GM23338 (cell line): ENCODE measurements around the gene C3AR1. TPM values are rescaled to one million over a fixed set of nuclear protein-coding genes. Genes with fewer than 3 reads are reported as not detected.

ENCODE experiments used
- ATAC-seq: fragments of 200-7000 bp; cut with Tn5 transposase; 3 replicates; pipeline ENCODE4 v1.9.1; 2020
- DNase-seq: peaks from one replicate; pipeline ENCODE4 v3.0.0-alpha.2; 2015; ENCODE audit warnings: low spot score
- H2AFZ ChIP-seq: fragments of 200-600 bp; sonication (generic); 2 replicates; pipeline ENCODE4 v1.8.0; 2016; ENCODE audit warnings: antibody characterized with exemption, mild to moderate bottlenecking, moderate library complexity
- H3F3A ChIP-seq: fragments of 200-600 bp; sonication (generic); replicated peaks from 2 replicates; pipeline ENCODE4 v1.8.0; 2017; ENCODE audit warnings: antibody characterized with exemption, mixed run types, low read depth
- H3K27ac ChIP-seq: fragments of 200-600 bp; sonication (generic); 2 replicates; pipeline ENCODE4 v1.6.1; 2016; ENCODE audit warnings: low read depth
- H3K27me3 ChIP-seq: fragments of 200-600 bp; sonication (generic); 2 replicates; pipeline ENCODE4 v1.8.0; 2016; ENCODE audit warnings: mild to moderate bottlenecking, mixed run types, moderate library complexity; ENCODE audit not compliant: insufficient read depth
- H3K36me3 ChIP-seq: fragments of 200-600 bp; sonication (generic); 2 replicates; pipeline ENCODE4 v1.8.0; 2016; ENCODE audit warnings: mild to moderate bottlenecking; ENCODE audit not compliant: insufficient read depth
- H3K4me1 ChIP-seq: fragments of 200-600 bp; sonication (generic); 2 replicates; pipeline ENCODE4 v1.8.0; 2016; ENCODE audit warnings: mild to moderate bottlenecking, moderate library complexity; ENCODE audit not compliant: insufficient read depth
- H3K4me2 ChIP-seq: fragments of 200-600 bp; sonication (generic); 2 replicates; pipeline ENCODE4 v1.7.1; 2017; ENCODE audit warnings: mixed run types
- H3K4me3 ChIP-seq: fragments of 200-600 bp; sonication (generic); 2 replicates; pipeline ENCODE4 v1.6.1; 2016; ENCODE audit warnings: mixed run types
- H3K79me2 ChIP-seq: fragments of 200-600 bp; sonication (generic); replicated peaks from 2 replicates; pipeline ENCODE4 v1.8.0; 2017; ENCODE audit warnings: mild to moderate bottlenecking; ENCODE audit not compliant: insufficient read depth
- H3K9me2 ChIP-seq: fragments of 200-600 bp; sonication (generic); 2 replicates; pipeline ENCODE4 v1.8.0; 2017; ENCODE audit not compliant: insufficient read depth
- H4K20me1 ChIP-seq: fragments of 200-600 bp; sonication (generic); replicated peaks from 2 replicates; pipeline ENCODE4 v1.8.0; 2017; ENCODE audit warnings: mild to moderate bottlenecking; ENCODE audit not compliant: insufficient read depth
- H3K27ac Mint-ChIP-seq: 2 replicates; pipeline ENCODE4 v1.8.0; 2020; ENCODE audit warnings: inconsistent platforms, mild to moderate bottlenecking, moderate library complexity, mixed read lengths
- H3K27me3 Mint-ChIP-seq: 3 replicates; pipeline ENCODE4 v1.8.0; 2022; ENCODE audit warnings: low read depth, mild to moderate bottlenecking, moderate library complexity, mixed read lengths, inconsistent platforms; ENCODE audit not compliant: insufficient read depth, poor library complexity
- H3K36me3 Mint-ChIP-seq: 3 replicates; pipeline ENCODE4 v1.8.0; 2021; ENCODE audit warnings: low read depth, mild to moderate bottlenecking, inconsistent platforms, moderate library complexity, mixed read lengths
- H3K4me1 Mint-ChIP-seq: 3 replicates; pipeline ENCODE4 v1.8.0; 2020; ENCODE audit warnings: mild to moderate bottlenecking, inconsistent platforms, mixed read lengths
- H3K4me3 Mint-ChIP-seq: 3 replicates; pipeline ENCODE4 v1.8.0; 2021; ENCODE audit warnings: moderate library complexity, mild to moderate bottlenecking, inconsistent platforms, mixed read lengths
- H3K9me3 Mint-ChIP-seq: 3 replicates; pipeline ENCODE4 v1.8.0; 2020; ENCODE audit warnings: moderate library complexity, mild to moderate bottlenecking, inconsistent platforms, mixed read lengths
- CREB1 ChIP-seq: fragments of 250-450 bp; sonication (Bioruptor Pico); IDR thresholded peaks from 2 replicates; pipeline ENCODE4 v1.5.0; 2020; ENCODE audit warnings: low read depth, mild to moderate bottlenecking, moderate library complexity
- CTCF ChIP-seq, 2 experiments: fragments of 200-600 bp in 1 of 2; sonication (generic) in 1 of 2; conservative IDR thresholded peaks; 2 replicates each; pipeline versions ENCODE4 v1.5.1 to v1.6.1; 2016 to 2017; ENCODE audit warnings: antibody characterized with exemption in 2 of 2, low read depth in 2 of 2, mild to moderate bottlenecking in 2 of 2, moderate library complexity in 1 of 2
- ETS1 ChIP-seq: IDR thresholded peaks from 2 replicates; pipeline ENCODE4 v1.6.1; 2016; ENCODE audit warnings: antibody characterized with exemption
- EZH2 ChIP-seq: fragments of 200-600 bp; sonication (generic); IDR thresholded peaks from one replicate; pipeline ENCODE4 v1.8.0; 2017; ENCODE audit warnings: antibody characterized with exemption, mild to moderate bottlenecking, low read depth; ENCODE audit not compliant: unreplicated experiment
- EZH2phosphoT487 ChIP-seq: fragments of 200-600 bp; sonication (generic); IDR thresholded peaks from one replicate; pipeline ENCODE4 v1.8.1; 2018; ENCODE audit warnings: antibody characterized with exemption; ENCODE audit not compliant: unreplicated experiment
- REST ChIP-seq: IDR thresholded peaks from one replicate; pipeline ENCODE4 v1.6.1; 2018; ENCODE audit warnings: antibody characterized with exemption; ENCODE audit not compliant: unreplicated experiment
- STAT1 ChIP-seq: IDR thresholded peaks from one replicate; pipeline ENCODE4 v1.6.1; 2016; ENCODE audit warnings: antibody characterized with exemption; ENCODE audit not compliant: unreplicated experiment
- ZNF114 ChIP-seq: fragments of 250-450 bp; sonication (Bioruptor Pico); IDR thresholded peaks from 2 replicates; pipeline ENCODE4 v1.5.0; 2020; ENCODE audit warnings: mild to moderate bottlenecking, moderate library complexity
- ZNF331 ChIP-seq: fragments of 250-450 bp; sonication (Bioruptor Pico); IDR thresholded peaks from 2 replicates; pipeline ENCODE4 v1.5.0; 2020; ENCODE audit warnings: low read depth, mild to moderate bottlenecking, moderate library complexity
- ZNF462 ChIP-seq: fragments of 250-450 bp; sonication (Bioruptor Pico); IDR thresholded peaks from 2 replicates; pipeline ENCODE4 v1.5.0; 2020; ENCODE audit warnings: mild to moderate bottlenecking, moderate library complexity
- polyA plus RNA-seq: library from polyadenylated mRNA; unstranded; fragments of >200 nt; fragmentation: Nextera tagmentation; extraction: Ambion mirVana; gene quantifications from 2 replicates; pipeline ENCODE4 v1.2.1, GENCODE V29; 2016
- total RNA-seq: library from RNA; depleted of rRNA; stranded (reverse); fragments of >200 nt; shearing (Covaris generic); gene quantifications from 2 replicates; pipeline ENCODE4 v1.2.3, GENCODE V29; 2014

The C3AR1 gene
- total and polyA plus RNA-seq, 2 experiments from 2014 or later, result not detected

- no peak for TF ChIP-seq EZH2phosphoT487
- TF ChIP-seq ETS1, result no peak
These were observed 30.6 kb downstream of the C3AR1 start (continued) for GRCh38 chr12:8035440-8036010.

- no peaks in the 10 kb centered on the region for H3K9me2 ChIP-seq
- H3K4me2 ChIP-seq, result peak overlapping the region; percentile 99
- no peak for ATAC-seq
- H3K36me3 ChIP-seq, result 0 out of 2 replicates have a peak, but pooled peaks cover under 1% of the 10 kb centered on the region
- H3K9me3 Mint-ChIP-seq, result no peaks in the 10 kb centered on the region
- H3K4me3 Mint-ChIP-seq, result peak overlapping the region; percentile 79; the same call in 2 of the 3 replicates
- H2AFZ ChIP-seq, result no peak overlapping the region
- H3K36me3 Mint-ChIP-seq, result no peaks in the 10 kb centered on the region
- H3K4me1 Mint-ChIP-seq, result peaks cover 59% of the 10 kb centered on the region
- no peak for DNase-seq
- H3K27me3 ChIP-seq, result no peaks in the 10 kb centered on the region
- H3K27ac Mint-ChIP-seq, result no peak overlapping the region
- H3K27ac ChIP-seq, result no peak overlapping the region
- H4K20me1 ChIP-seq, result 0 out of 2 replicates have a peak, but pooled peaks cover 4% of the 10 kb centered on the region
- peaks cover 18% of the 10 kb centered on the region for H3K79me2 ChIP-seq
- peaks cover 68% of the 10 kb centered on the region for H3K4me1 ChIP-seq
- peak overlapping the region; percentile 88 for H3K4me3 ChIP-seq
- peaks cover 2% of the 10 kb centered on the region for H3K27me3 Mint-ChIP-seq
- H3F3A ChIP-seq, result peaks cover 17% of the 10 kb centered on the region; the same call in 1 of the 2 replicates
- TF ChIP-seq STAT1 (no peak), ZNF331 (no peak), CREB1 (no peak), EZH2 (no peak), ZNF114 (CRISPR knock-in tag) (no peak), ETS1 (no peak), REST (no peak), CTCF (conservative IDR thresholded peaks at IDR 0.05; ENCODE audit: low read depth in 2 of 2) (no peak), ZNF462 (CRISPR knock-in tag) (no peak)
These were observed 31.4 kb downstream of the C3AR1 start for GRCh38 chr12:8034802-8035201.
